ENCODE data around the gene ZSWIM7.
A peak's percentile ranks its signal among the peaks of the same experiment; 100 is the strongest.
"Not testable (repeated sequence)": the region's sequence is repeated elsewhere in the genome, so short reads cannot be mapped to it uniquely, and the experiment has no call there.

ZSWIM7 gene

DNA sequence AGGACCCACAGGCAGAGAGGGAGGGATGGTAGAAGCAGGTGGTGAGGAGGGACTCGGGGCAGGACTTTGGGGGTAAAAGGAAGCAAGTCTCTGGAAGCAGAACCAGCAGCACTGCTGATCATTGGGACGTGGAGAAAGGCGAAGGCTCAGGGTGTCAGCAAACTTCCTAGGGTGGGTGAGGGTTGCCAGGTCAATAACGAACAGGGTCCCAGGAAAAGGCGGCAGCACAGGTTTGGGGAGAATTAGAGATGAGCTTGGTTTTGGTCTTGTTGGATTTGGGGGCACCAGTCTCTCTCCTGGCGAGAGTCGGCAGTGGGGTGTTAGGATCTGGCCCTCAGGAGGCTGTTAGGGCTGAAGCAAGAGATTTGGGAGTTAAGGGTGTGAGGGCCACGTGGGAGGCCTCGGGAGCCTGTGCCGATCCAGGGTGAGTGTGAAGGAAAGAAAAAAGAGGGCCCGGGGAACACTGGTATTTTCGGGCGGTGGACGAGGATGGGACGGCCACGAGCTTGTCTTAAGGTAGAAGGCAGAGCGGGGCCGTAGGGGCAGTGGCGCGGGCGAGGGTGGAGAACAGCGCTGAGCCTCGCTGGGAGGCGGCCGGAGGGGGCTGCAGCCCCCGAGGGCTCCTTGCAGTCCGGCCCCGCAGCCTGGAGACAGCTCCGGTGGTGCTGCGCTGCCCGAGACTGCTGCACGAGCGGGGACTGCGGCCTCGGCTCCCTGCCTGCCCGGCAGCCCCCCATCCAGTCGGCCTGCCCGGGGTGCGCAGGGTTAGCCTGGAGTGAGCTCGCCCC is 55.3 kb downstream of the ZSWIM7 start:
- Histone ChIP-seq H3K9me3 (ENCODE audit: low read length) (no peaks in the 10 kb centered on the region), H3K4me1 (ENCODE audit: insufficient read depth, low read length) (peaks cover 19% of the 10 kb centered on the region), H3K27me3 (ENCODE audit: control insufficient read depth in 1 of 2, insufficient read depth in 2 of 2, low read length in 2 of 2) (peaks cover 0 to 9% of the 10 kb centered on the region in 2 donors), H3K36me3 (ENCODE audit: insufficient read depth, low read length) (no peaks in the 10 kb centered on the region), H3K27ac (ENCODE audit: low read depth, low read length) (peak overlapping the region; percentile 49), H3K4me3 (ENCODE audit: low read depth in 1 of 2, low read length in 2 of 2) (peak overlapping the region; percentile 77 to 81), H3K9ac (ENCODE audit: low read length) (no peak overlapping the region)

GRCh38 chr17:15942207-15942833 is 57.2 kb downstream of the ZSWIM7 start:
- H3K36me3 ChIP-seq (ENCODE audit: insufficient read depth, low read length) = no peaks in the 10 kb centered on the region
- no peak overlapping the region for H3K9ac ChIP-seq (ENCODE audit: low read length)
- H3K4me1 ChIP-seq (ENCODE audit: insufficient read depth, low read length) = peaks cover 14% of the 10 kb centered on the region
- no peak overlapping the region for H3K27ac ChIP-seq (ENCODE audit: low read depth, low read length)
- H3K4me3 ChIP-seq (ENCODE audit: low read depth in 1 of 2, low read length in 2 of 2) = no peak overlapping the region
- peaks cover 0 to 9% of the 10 kb centered on the region in 2 donors for H3K27me3 ChIP-seq (ENCODE audit: control insufficient read depth in 1 of 2, insufficient read depth in 2 of 2, low read length in 2 of 2)
- no peaks in the 10 kb centered on the region for H3K9me3 ChIP-seq (ENCODE audit: low read length)

DNA sequence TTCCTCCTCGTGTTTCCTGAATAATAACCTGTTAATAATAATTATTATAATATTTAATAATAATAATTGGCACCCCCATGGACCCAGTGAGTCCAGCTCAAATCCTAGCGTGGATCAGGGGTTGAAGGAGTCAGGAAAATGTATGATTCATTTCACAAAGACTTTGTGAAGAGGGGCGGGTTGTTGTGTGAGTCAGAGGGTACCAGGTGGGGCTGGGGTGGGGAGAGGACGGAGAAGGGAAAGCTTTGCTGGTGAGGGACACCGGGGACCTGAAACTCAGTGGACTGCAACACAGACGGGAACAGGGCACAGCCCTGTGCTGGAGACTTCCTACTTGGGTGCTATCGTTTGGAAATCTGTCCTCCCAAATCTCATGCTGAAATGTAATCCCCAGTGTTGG is 57.7 kb downstream of the ZSWIM7 start:
- H3K4me3 ChIP-seq (ENCODE audit: low read depth in 1 of 2, low read length in 2 of 2) = no peak overlapping the region
- no peak overlapping the region for H3K27ac ChIP-seq (ENCODE audit: low read depth, low read length)
- no peak overlapping the region for H3K9ac ChIP-seq (ENCODE audit: low read length)
- peaks cover 0 to 9% of the 10 kb centered on the region in 2 donors for H3K27me3 ChIP-seq (ENCODE audit: control insufficient read depth in 1 of 2, insufficient read depth in 2 of 2, low read length in 2 of 2)
- H3K4me1 ChIP-seq (ENCODE audit: insufficient read depth, low read length) = peaks cover 8% of the 10 kb centered on the region
- no peaks in the 10 kb centered on the region for H3K36me3 ChIP-seq (ENCODE audit: insufficient read depth, low read length)
- no peaks in the 10 kb centered on the region for H3K9me3 ChIP-seq (ENCODE audit: low read length)

- not testable (repeated sequence) for H3K27ac ChIP-seq (ENCODE audit: low read depth, low read length); H3K4me3 ChIP-seq (ENCODE audit: low read depth in 1 of 2, low read length in 2 of 2); H3K4me1 ChIP-seq (ENCODE audit: insufficient read depth, low read length); H3K9ac ChIP-seq (ENCODE audit: low read length); H3K27me3 ChIP-seq (ENCODE audit: control insufficient read depth in 1 of 2, insufficient read depth in 2 of 2, low read length in 2 of 2); H3K36me3 ChIP-seq (ENCODE audit: insufficient read depth, low read length); H3K9me3 ChIP-seq (ENCODE audit: low read length)
Observed at GRCh38 chr17:15936481-15936880, 63.0 kb downstream of the ZSWIM7 start.

DNA sequence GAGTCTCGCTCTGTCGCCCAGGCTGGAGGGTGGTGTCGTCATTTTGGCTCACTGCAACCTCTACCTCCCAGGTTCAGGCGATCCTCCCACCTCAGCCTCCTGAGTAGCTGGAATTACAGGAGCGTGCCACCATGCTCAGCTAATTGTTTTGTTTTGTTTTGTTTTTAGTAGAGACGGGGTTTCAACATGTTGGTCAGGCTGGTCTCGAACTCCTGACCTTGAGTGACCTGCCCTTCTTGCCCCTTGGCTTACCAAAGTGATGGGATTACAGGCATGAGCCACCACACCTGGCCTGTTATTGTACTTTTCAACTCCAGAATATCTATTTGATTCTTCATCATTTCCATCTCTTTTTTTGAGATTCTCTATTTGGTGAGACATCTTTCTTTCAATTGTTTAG is 63.6 kb downstream of the ZSWIM7 start:
- Histone ChIP-seq H3K9me3 (ENCODE audit: low read length) (no peaks in the 10 kb centered on the region), H3K36me3 (ENCODE audit: insufficient read depth, low read length) (no peaks in the 10 kb centered on the region), H3K4me1 (ENCODE audit: insufficient read depth, low read length) (no peaks in the 10 kb centered on the region), H3K27ac (ENCODE audit: low read depth, low read length) (no peak overlapping the region), H3K27me3 (ENCODE audit: control insufficient read depth in 1 of 2, insufficient read depth in 2 of 2, low read length in 2 of 2) (no peaks in the 10 kb centered on the region), H3K4me3 (ENCODE audit: low read depth in 1 of 2, low read length in 2 of 2) (no peak overlapping the region), H3K9ac (ENCODE audit: low read length) (no peak overlapping the region)

GRCh38 chr17:15934866-15935265 is 64.6 kb downstream of the ZSWIM7 start:
- no peak overlapping the region for H3K27ac ChIP-seq (ENCODE audit: low read depth, low read length)
- no peaks in the 10 kb centered on the region for H3K27me3 ChIP-seq (ENCODE audit: control insufficient read depth in 1 of 2, insufficient read depth in 2 of 2, low read length in 2 of 2)

GRCh38 chr17:15931394-15931793 is 68.1 kb downstream of the ZSWIM7 start:
- H3K27me3 ChIP-seq (ENCODE audit: control insufficient read depth in 1 of 2, insufficient read depth in 2 of 2, low read length in 2 of 2) = no peaks in the 10 kb centered on the region
- H3K27ac ChIP-seq (ENCODE audit: low read depth, low read length) = no peak overlapping the region
- H3K9ac ChIP-seq (ENCODE audit: low read length) = no peak overlapping the region
- no peak overlapping the region for H3K4me3 ChIP-seq (ENCODE audit: low read depth in 1 of 2, low read length in 2 of 2)
- no peaks in the 10 kb centered on the region for H3K9me3 ChIP-seq (ENCODE audit: low read length)
- H3K36me3 ChIP-seq (ENCODE audit: insufficient read depth, low read length) = no peaks in the 10 kb centered on the region
- peaks cover 7% of the 10 kb centered on the region for H3K4me1 ChIP-seq (ENCODE audit: insufficient read depth, low read length)

More at GRCh38 chr17:15934866-15935265, 64.6 kb downstream of the ZSWIM7 start:
- H3K36me3 ChIP-seq (ENCODE audit: insufficient read depth, low read length) = no peaks in the 10 kb centered on the region
- H3K4me3 ChIP-seq (ENCODE audit: low read depth in 1 of 2, low read length in 2 of 2) = no peak overlapping the region
- no peak overlapping the region for H3K9ac ChIP-seq (ENCODE audit: low read length)
- H3K9me3 ChIP-seq (ENCODE audit: low read length) = no peaks in the 10 kb centered on the region
- no peaks in the 10 kb centered on the region for H3K4me1 ChIP-seq (ENCODE audit: insufficient read depth, low read length)

DNA sequence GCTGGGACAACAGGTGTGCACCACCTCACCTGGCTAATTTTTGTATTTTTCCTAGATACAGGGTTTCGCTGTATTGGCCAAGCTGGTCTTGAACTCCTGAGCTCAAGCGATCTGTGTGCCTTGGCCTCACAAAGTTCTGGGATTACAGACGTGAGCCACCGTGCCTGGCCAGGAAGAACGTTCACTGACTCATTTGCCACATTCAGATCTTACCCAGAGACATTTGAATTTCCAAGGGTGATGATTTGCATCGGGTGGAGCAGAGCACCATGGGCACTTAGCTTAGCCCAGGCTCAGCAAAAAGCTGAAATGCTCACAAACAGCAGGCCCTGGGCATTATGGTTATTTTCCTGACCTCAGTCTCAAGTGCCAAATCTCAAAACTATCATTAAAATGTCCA is 69.1 kb downstream of the ZSWIM7 start:
- Histone ChIP-seq H3K27me3 (ENCODE audit: control insufficient read depth in 1 of 2, insufficient read depth in 2 of 2, low read length in 2 of 2) (no peaks in the 10 kb centered on the region), H3K27ac (ENCODE audit: low read depth, low read length) (no peak overlapping the region), H3K4me1 (ENCODE audit: insufficient read depth, low read length) (peaks cover 16% of the 10 kb centered on the region), H3K9ac (ENCODE audit: low read length) (no peak overlapping the region), H3K4me3 (ENCODE audit: low read depth in 1 of 2, low read length in 2 of 2) (no peak overlapping the region), H3K36me3 (ENCODE audit: insufficient read depth, low read length) (no peaks in the 10 kb centered on the region), H3K9me3 (ENCODE audit: low read length) (no peaks in the 10 kb centered on the region)

DNA sequence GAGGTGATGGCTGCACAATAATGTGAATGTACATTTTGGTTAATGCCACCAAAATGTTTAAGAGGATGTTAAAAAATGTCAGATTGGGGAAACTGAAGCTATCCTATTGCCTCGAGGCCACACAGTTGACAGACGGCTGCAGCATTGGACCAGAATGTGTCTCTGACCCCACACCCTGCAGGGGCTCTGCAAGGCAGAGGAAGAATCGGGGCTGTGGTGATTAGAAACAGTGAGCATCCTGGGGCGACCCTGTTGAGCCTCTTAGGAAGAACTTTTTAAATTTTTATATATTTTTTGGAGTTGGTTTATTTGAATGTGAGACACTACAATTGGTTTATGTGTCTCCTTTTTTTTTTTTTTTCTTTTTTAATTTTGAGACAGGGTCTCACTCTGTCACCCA is 69.6 kb downstream of the ZSWIM7 start:
- no peaks in the 10 kb centered on the region for H3K27me3 ChIP-seq (ENCODE audit: control insufficient read depth in 1 of 2, insufficient read depth in 2 of 2, low read length in 2 of 2)
- no peaks in the 10 kb centered on the region for H3K36me3 ChIP-seq (ENCODE audit: insufficient read depth, low read length)
- H3K4me1 ChIP-seq (ENCODE audit: insufficient read depth, low read length) = peaks cover 18% of the 10 kb centered on the region
- H3K4me3 ChIP-seq (ENCODE audit: low read depth in 1 of 2, low read length in 2 of 2) = no peak overlapping the region
- H3K9ac ChIP-seq (ENCODE audit: low read length) = no peak overlapping the region
- H3K9me3 ChIP-seq (ENCODE audit: low read length) = no peaks in the 10 kb centered on the region
- H3K27ac ChIP-seq (ENCODE audit: low read depth, low read length) = no peak overlapping the region

DNA sequence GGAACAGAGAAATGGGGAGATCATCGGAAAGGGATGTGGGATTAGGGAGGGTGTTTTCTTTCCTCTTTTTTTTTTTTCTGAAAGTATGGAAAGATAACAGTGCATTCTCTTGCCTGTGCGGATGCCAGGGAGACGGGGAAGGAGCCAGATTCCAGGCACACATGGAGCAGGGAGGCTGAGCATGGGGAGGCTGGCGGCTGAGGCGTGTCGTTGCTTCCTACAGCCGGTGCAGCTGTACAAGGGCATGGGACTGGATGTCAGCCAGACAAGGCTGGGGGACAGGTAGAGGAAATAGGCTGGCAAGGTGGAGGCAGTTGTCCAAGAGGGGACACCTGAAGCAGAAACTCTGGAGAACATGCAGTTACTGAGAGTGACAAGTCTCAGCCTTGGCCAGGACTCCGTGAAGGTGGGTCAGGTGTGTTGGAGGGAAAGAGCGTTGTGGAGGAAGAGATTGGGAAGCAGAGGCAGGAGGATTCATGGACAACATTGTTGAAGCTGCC is 71.2 kb downstream of the ZSWIM7 start:
- peaks cover 18% of the 10 kb centered on the region for H3K4me1 ChIP-seq (ENCODE audit: insufficient read depth, low read length)
- no peak overlapping the region for H3K9ac ChIP-seq (ENCODE audit: low read length)
- no peaks in the 10 kb centered on the region for H3K36me3 ChIP-seq (ENCODE audit: insufficient read depth, low read length)
- H3K27me3 ChIP-seq (ENCODE audit: control insufficient read depth in 1 of 2, insufficient read depth in 2 of 2, low read length in 2 of 2) = no peaks in the 10 kb centered on the region
- H3K4me3 ChIP-seq (ENCODE audit: low read depth in 1 of 2, low read length in 2 of 2) = no peak overlapping the region
- H3K27ac ChIP-seq (ENCODE audit: low read depth, low read length) = no peak overlapping the region
- H3K9me3 ChIP-seq (ENCODE audit: low read length) = no peaks in the 10 kb centered on the region
